Measurements from ENCODE around the gene FAM234A. TPM values are rescaled to one million over a fixed set of nuclear protein-coding genes. Genes with fewer than 3 reads are reported as not detected.

The FAM234A gene, protein sequence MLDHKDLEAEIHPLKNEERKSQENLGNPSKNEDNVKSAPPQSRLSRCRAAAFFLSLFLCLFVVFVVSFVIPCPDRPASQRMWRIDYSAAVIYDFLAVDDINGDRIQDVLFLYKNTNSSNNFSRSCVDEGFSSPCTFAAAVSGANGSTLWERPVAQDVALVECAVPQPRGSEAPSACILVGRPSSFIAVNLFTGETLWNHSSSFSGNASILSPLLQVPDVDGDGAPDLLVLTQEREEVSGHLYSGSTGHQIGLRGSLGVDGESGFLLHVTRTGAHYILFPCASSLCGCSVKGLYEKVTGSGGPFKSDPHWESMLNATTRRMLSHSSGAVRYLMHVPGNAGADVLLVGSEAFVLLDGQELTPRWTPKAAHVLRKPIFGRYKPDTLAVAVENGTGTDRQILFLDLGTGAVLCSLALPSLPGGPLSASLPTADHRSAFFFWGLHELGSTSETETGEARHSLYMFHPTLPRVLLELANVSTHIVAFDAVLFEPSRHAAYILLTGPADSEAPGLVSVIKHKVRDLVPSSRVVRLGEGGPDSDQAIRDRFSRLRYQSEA
- total RNA-seq: 12.7 TPM
- polyA plus RNA-seq: 28.3 TPM
- long read RNA-seq, donor 1: 0 reads
- long read RNA-seq, donor 2: 0 reads
- long read RNA-seq, donor 3, partial matches to known transcripts: 0 of 2 reads
- long read RNA-seq, donor 3, other reads (novel, unspliced or antisense): 0 of 2 reads
- long read RNA-seq, donor 4, partial matches to known transcripts: 0 of 2 reads
- long read RNA-seq, donor 4, other reads (novel, unspliced or antisense): 0 of 2 reads
- long read RNA-seq, donor 5, partial matches to known transcripts: 0 of 1 reads
- long read RNA-seq, donor 5, other reads (novel, unspliced or antisense): 0 of 1 reads
- long read RNA-seq, donor 6, partial matches to known transcripts: 0 of 2 reads
- long read RNA-seq, donor 6, other reads (novel, unspliced or antisense): 0 of 2 reads
- long read RNA-seq, donor 7, partial matches to known transcripts: 0 of 2 reads
- long read RNA-seq, donor 7, other reads (novel, unspliced or antisense): 0 of 2 reads
- long read RNA-seq, donor 8, partial matches to known transcripts: 0 of 3 reads
- long read RNA-seq, donor 8, other reads (novel, unspliced or antisense): 0 of 3 reads
- long read RNA-seq, donor 9: 0 reads
- long read RNA-seq, donor 10, partial matches to known transcripts: 7 of 8 reads
- long read RNA-seq, donor 10, other reads (novel, unspliced or antisense): 0 of 8 reads

DNA sequence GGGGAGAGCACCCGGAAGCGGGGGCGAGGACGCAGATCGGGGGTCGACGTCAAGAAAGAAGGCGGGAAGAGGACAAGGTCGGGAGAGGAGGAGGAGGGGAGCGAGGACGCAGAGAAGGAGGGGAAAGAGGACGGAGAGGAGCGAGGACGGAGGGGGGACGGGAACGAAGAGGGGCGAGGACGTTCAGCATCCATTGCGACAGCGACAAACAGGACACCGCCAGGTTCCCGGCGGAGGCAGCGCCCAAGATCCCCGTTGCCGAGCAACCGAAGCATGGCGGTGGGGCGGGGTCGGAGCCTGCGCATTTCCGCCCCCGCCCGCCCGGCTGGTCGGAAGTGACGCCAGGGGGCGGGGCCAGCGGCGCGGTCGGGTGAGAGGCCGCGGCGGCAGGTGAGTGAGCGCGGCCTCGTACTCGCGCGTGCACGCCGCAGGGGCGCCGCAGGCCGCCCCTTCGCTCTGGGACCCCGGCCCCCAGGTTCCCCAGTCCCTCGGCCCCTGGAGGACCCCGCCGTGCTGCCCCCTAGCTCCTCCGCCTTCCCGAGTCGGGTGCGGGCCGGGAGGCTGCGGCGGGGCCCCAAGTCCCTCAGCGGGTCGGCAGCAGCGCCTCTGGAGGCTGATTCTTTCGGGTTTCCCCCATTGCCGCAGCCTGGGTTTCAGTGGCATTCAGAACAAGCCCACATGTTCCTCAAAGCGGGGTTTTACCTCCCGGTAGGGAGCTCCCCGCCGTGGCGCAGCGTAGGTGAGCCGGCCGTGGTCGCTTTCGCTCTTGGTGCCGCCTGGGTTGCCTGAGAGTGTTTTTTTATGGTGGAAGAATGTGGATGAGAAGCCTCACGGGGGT, at the start of gene FAM234A:
TSS of gene FAM234A (plus strand) at position 354 of the 838 bp plus-strand sequence. CDS start 19,593 bp downstream, outside the sequence.
- Histone ChIP-seq H3K9me3 (ENCODE audit: control insufficient read depth in 2 of 2, insufficient read depth in 1 of 2, low read length in 1 of 2) (no peaks in the 10 kb centered on the region), H3K27me3 (ENCODE audit: control insufficient read depth in 2 of 2, insufficient read depth in 1 of 2, low read length in 1 of 2) (no peaks in the 10 kb centered on the region), H3K27ac (ENCODE audit: low read depth in 1 of 2, low read length in 1 of 2) (peak within 1 kb of the TSS; percentile 96 to 98), H3K4me3 (ENCODE audit: low read length in 2 of 2) (peak within 1 kb of the TSS; percentile 75 to 77), H3K36me3 (ENCODE audit: control insufficient read depth in 2 of 2, insufficient read depth in 2 of 2, low read length in 1 of 2) (no peaks in the 10 kb centered on the region), H3K4me1 (ENCODE audit: control insufficient read depth in 2 of 2, insufficient read depth in 2 of 2, low read length in 2 of 2) (peaks cover 0 to 16% of the 10 kb centered on the region in 2 donors)
- DNase-seq (ENCODE audit: low read depth in 6 of 9, low spot score in 9 of 9): peak; percentile 82 to 97 (median 91)
- under 1% methylated on average over 85 of the region's 85 CpGs for WGBS

DNA sequence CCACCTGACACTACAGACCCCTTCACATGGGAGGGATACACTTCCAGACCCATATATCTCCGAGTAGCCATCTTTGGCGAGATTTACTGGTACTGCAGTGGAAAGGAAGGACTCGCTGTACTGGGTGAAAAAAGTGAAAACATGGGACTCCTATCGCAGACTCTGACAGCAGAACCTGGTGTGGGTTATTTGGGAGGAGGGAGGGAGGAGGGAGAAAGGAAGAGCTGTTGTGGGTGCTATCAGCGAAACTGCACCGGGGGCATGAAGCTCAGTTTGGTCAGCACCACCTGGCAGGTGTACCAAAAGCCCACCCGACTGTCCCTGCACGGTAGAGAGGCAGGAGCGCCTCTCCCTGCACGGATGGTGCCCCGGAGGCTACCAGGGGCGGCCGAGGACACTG, 49.4 kb upstream of the FAM234A start:
- no peak overlapping the region for H3K4me3 ChIP-seq (ENCODE audit: low read length in 2 of 2)
- 97% methylated on average over 13 of the region's 13 CpGs for WGBS
- no peak overlapping the region for H3K27ac ChIP-seq (ENCODE audit: low read depth in 1 of 2, low read length in 1 of 2)
- peaks cover 0 to 7% of the 10 kb centered on the region in 2 donors for H3K9me3 ChIP-seq (ENCODE audit: control insufficient read depth in 2 of 2, insufficient read depth in 1 of 2, low read length in 1 of 2)
- H3K27me3 ChIP-seq (ENCODE audit: control insufficient read depth in 2 of 2, insufficient read depth in 1 of 2, low read length in 1 of 2): peaks cover 11 to 14% of the 10 kb centered on the region in 2 donors
- peaks cover 11 to 16% of the 10 kb centered on the region in 2 donors for H3K4me1 ChIP-seq (ENCODE audit: control insufficient read depth in 2 of 2, insufficient read depth in 2 of 2, low read length in 2 of 2)
- DNase-seq (ENCODE audit: low read depth in 6 of 9, low spot score in 9 of 9): no peak
- peaks cover 41% of the 10 kb centered on the region in 2 donors for H3K36me3 ChIP-seq (ENCODE audit: control insufficient read depth in 2 of 2, insufficient read depth in 2 of 2, low read length in 1 of 2)

DNA sequence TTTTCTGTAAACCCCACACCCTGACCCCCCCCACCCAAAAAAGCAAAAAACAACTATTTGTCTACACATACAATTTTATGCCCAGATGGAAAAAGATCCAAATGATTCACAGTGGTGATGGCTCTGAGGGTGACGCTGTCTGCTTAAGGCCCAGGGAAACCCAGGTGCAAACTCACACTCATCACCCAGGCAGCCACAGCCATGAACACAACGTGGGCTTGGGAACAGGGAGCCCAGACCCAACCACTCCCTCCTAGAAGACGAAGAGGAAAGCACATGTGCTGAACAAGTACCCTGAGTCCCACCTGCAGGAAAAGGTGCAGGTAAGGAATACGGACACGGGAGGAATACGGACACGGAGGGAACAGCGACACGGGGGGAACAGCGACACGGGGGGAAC, 48.9 kb upstream of the FAM234A start:
- H3K4me3 ChIP-seq (ENCODE audit: low read length in 2 of 2): no peak overlapping the region
- H3K27ac ChIP-seq (ENCODE audit: low read depth in 1 of 2, low read length in 1 of 2): no peak overlapping the region
- DNase-seq (ENCODE audit: low read depth in 6 of 9, low spot score in 9 of 9): no peak
- H3K27me3 ChIP-seq (ENCODE audit: control insufficient read depth in 2 of 2, insufficient read depth in 1 of 2, low read length in 1 of 2): peaks cover 6 to 10% of the 10 kb centered on the region in 2 donors
- H3K9me3 ChIP-seq (ENCODE audit: control insufficient read depth in 2 of 2, insufficient read depth in 1 of 2, low read length in 1 of 2): peaks cover 0 to 5% of the 10 kb centered on the region in 2 donors
- peaks cover 45 to 46% of the 10 kb centered on the region in 2 donors for H3K36me3 ChIP-seq (ENCODE audit: control insufficient read depth in 2 of 2, insufficient read depth in 2 of 2, low read length in 1 of 2)
- peaks cover 6 to 13% of the 10 kb centered on the region in 2 donors for H3K4me1 ChIP-seq (ENCODE audit: control insufficient read depth in 2 of 2, insufficient read depth in 2 of 2, low read length in 2 of 2)
- WGBS: 96% methylated on average over 11 of the region's 11 CpGs

DNA sequence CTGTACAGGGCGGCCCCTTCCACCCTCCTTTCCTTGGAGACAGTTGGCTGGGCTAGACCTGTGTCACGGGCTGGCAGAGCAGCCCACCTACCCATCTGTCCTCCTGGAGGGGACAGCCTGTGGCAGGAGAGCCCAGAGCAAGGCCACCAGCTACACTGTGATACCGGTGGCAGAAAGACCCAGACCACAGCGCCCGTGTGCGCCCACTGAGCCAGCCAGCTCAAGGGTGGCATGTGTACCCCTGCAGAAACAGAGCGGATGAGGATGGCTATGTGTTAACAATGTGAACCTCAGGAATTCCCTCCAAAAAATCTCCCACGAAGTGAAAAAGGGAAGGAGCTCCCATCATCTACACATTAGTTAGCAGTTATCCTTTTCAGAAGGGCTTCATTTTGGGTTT, 47.3 kb upstream of the FAM234A start:
- Histone ChIP-seq H3K27ac (ENCODE audit: low read depth in 1 of 2, low read length in 1 of 2) (no peak overlapping the region), H3K4me1 (ENCODE audit: control insufficient read depth in 2 of 2, insufficient read depth in 2 of 2, low read length in 2 of 2) (peaks cover 0 to 7% of the 10 kb centered on the region in 2 donors), H3K4me3 (ENCODE audit: low read length in 2 of 2) (no peak overlapping the region), H3K9me3 (ENCODE audit: control insufficient read depth in 2 of 2, insufficient read depth in 1 of 2, low read length in 1 of 2) (no peaks in the 10 kb centered on the region), H3K36me3 (ENCODE audit: control insufficient read depth in 2 of 2, insufficient read depth in 2 of 2, low read length in 1 of 2) (peaks cover 62% of the 10 kb centered on the region in 2 donors), H3K27me3 (ENCODE audit: control insufficient read depth in 2 of 2, insufficient read depth in 1 of 2, low read length in 1 of 2) (no peaks in the 10 kb centered on the region)
- 97% methylated on average over 8 of the region's 8 CpGs for WGBS
- DNase-seq (ENCODE audit: low read depth in 6 of 9, low spot score in 9 of 9): no peak

DNA sequence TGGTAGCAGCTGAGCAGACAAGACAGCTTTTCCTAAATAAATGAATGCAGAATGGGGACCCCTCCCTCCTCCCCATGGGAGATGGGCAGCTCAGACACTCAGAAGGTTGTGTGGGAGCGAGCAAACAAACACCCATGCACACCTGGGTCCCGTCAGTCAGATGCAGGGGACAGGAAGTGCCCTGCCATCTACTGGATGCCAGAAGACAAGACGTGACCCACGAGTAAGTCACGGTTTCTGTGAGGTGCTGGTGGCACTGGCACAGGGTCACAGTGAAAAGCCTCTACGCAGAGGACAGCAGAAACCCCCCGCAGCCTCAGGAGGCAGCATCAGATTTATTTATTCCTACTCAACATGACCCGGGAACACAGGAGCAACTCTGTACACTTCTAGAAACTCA, 45.9 kb upstream of the FAM234A start:
- peak overlapping the region in 1 of 2 donors; percentile 32 for H3K27ac ChIP-seq (ENCODE audit: low read depth in 1 of 2, low read length in 1 of 2)
- no peaks in the 10 kb centered on the region for H3K27me3 ChIP-seq (ENCODE audit: control insufficient read depth in 2 of 2, insufficient read depth in 1 of 2, low read length in 1 of 2)
- H3K4me3 ChIP-seq (ENCODE audit: low read length in 2 of 2): no peak overlapping the region
- peak in 6 of 9 donors; percentile 22 to 67 (median 42) for DNase-seq (ENCODE audit: low read depth in 6 of 9, low spot score in 9 of 9)
- H3K4me1 ChIP-seq (ENCODE audit: control insufficient read depth in 2 of 2, insufficient read depth in 2 of 2, low read length in 2 of 2): peaks cover 0 to 7% of the 10 kb centered on the region in 2 donors
- 58% methylated on average over 8 of the region's 8 CpGs for WGBS
- peaks cover 74 to 75% of the 10 kb centered on the region in 2 donors for H3K36me3 ChIP-seq (ENCODE audit: control insufficient read depth in 2 of 2, insufficient read depth in 2 of 2, low read length in 1 of 2)
- no peaks in the 10 kb centered on the region for H3K9me3 ChIP-seq (ENCODE audit: control insufficient read depth in 2 of 2, insufficient read depth in 1 of 2, low read length in 1 of 2)

DNA sequence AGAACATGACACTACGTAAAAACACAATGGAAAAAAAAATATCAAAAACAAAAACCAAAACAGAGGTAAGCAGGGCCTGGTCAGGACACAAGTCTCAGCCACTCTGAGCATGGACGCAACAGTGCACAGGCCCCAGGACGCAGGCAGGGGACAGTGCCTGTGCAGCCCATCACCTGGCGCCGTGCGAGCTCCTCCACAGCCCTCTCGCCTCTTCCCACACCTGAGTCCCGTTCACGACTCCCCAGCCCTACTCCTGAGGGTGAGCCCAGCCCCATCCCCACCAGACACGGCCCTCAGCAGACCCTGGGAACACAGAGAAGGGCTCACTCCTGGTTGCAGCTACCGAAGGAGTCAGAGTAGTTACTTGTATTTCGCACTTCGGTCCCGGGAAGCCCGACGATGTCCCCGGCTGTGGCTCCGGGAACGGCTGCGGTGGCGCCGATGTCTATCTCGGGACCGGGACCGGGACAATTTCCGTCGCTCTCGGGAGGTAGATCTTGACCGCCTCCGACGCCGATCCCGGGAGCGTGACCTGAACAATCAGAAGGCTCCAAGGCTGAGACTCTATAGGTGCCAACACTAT, 44.9 kb upstream of the FAM234A start:
- Histone ChIP-seq H3K9me3 (ENCODE audit: control insufficient read depth in 2 of 2, insufficient read depth in 1 of 2, low read length in 1 of 2) (no peaks in the 10 kb centered on the region), H3K27me3 (ENCODE audit: control insufficient read depth in 2 of 2, insufficient read depth in 1 of 2, low read length in 1 of 2) (no peaks in the 10 kb centered on the region), H3K27ac (ENCODE audit: low read depth in 1 of 2, low read length in 1 of 2) (no peak overlapping the region), H3K36me3 (ENCODE audit: control insufficient read depth in 2 of 2, insufficient read depth in 2 of 2, low read length in 1 of 2) (peaks cover 77 to 82% of the 10 kb centered on the region in 2 donors), H3K4me3 (ENCODE audit: low read length in 2 of 2) (no peak overlapping the region), H3K4me1 (ENCODE audit: control insufficient read depth in 2 of 2, insufficient read depth in 2 of 2, low read length in 2 of 2) (peaks cover 0 to 7% of the 10 kb centered on the region in 2 donors)
- 98% methylated on average over 34 of the region's 34 CpGs for WGBS
- no peak for DNase-seq (ENCODE audit: low read depth in 6 of 9, low spot score in 9 of 9)

DNA sequence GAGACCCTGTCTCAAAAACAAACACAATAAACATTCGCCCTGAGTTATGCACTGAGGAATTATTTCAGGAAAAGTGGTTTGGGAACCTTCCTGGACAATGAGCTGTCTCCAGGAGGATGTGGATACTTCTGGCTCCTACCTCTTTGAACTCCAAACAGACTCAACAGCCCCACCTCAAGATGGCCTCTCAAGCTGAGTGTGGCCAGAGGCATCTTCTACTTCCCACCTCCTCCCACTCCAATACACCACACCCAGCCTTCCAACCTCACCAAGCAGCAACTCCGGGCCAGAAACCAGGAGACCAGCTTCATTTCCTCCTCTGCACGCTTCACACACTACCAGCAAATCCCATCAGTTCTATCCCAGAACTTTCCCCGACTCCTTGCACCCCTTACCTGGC, 42.8 kb upstream of the FAM234A start:
- 98% methylated on average over 4 of the region's 4 CpGs for WGBS
- Histone ChIP-seq H3K36me3 (ENCODE audit: control insufficient read depth in 2 of 2, insufficient read depth in 2 of 2, low read length in 1 of 2) (peaks cover 89% of the 10 kb centered on the region in 2 donors), H3K9me3 (ENCODE audit: control insufficient read depth in 2 of 2, insufficient read depth in 1 of 2, low read length in 1 of 2) (no peaks in the 10 kb centered on the region), H3K27me3 (ENCODE audit: control insufficient read depth in 2 of 2, insufficient read depth in 1 of 2, low read length in 1 of 2) (no peaks in the 10 kb centered on the region), H3K4me3 (ENCODE audit: low read length in 2 of 2) (no peak overlapping the region), H3K27ac (ENCODE audit: low read depth in 1 of 2, low read length in 1 of 2) (no peak overlapping the region), H3K4me1 (ENCODE audit: control insufficient read depth in 2 of 2, insufficient read depth in 2 of 2, low read length in 2 of 2) (peaks cover 0 to 7% of the 10 kb centered on the region in 2 donors)
- no peak for DNase-seq (ENCODE audit: low read depth in 6 of 9, low spot score in 9 of 9)

DNA sequence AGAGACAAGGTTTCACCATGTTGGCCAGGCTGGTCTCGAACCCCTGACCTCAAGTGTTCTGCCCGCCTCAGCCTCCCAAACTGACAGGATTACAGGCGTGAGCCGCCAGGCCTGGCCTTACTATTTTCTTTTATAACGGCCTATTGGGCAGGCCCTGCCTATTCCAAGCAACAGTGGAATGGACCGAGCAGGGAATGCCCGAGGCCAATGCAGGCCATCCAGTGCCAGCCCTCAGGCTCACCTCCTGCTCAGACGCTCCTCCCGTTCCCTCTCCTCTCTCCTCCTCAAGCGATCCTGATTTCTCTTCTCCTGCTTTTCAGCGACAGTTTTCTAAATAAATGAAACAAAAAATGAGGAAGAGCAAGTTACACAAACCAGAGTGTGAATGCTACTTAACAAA, 41.9 kb upstream of the FAM234A start:
- WGBS: 97% methylated on average over 11 of the region's 11 CpGs
- no peak for DNase-seq (ENCODE audit: low read depth in 6 of 9, low spot score in 9 of 9)
- H3K4me3 ChIP-seq (ENCODE audit: low read length in 2 of 2): no peak overlapping the region
- H3K27ac ChIP-seq (ENCODE audit: low read depth in 1 of 2, low read length in 1 of 2): no peak overlapping the region
- H3K4me1 ChIP-seq (ENCODE audit: control insufficient read depth in 2 of 2, insufficient read depth in 2 of 2, low read length in 2 of 2): peaks cover 0 to 7% of the 10 kb centered on the region in 2 donors
- peaks cover 90% of the 10 kb centered on the region in 2 donors for H3K36me3 ChIP-seq (ENCODE audit: control insufficient read depth in 2 of 2, insufficient read depth in 2 of 2, low read length in 1 of 2)
- no peaks in the 10 kb centered on the region for H3K27me3 ChIP-seq (ENCODE audit: control insufficient read depth in 2 of 2, insufficient read depth in 1 of 2, low read length in 1 of 2)
- H3K9me3 ChIP-seq (ENCODE audit: control insufficient read depth in 2 of 2, insufficient read depth in 1 of 2, low read length in 1 of 2): no peaks in the 10 kb centered on the region

Data from thymus (tissue), 14 donors.